SK-N-MC (cell line): ENCODE data around the gene RNU1-2.
A peak's percentile ranks its signal among the peaks of the same experiment; 100 is the strongest.

Experiments
- DNase-seq: peaks from one replicate; pipeline ENCODE4 v3.0.0-alpha.2; 2011; ENCODE audit warnings: low read depth, low spot score
- H3K27ac ChIP-seq: fragments of 200-600 bp; sonication (generic); 2 replicates; pipeline ENCODE4 v1.5.1; 2016; ENCODE audit warnings: mixed run types
- H3K36me3 ChIP-seq: fragments of 200-600 bp; sonication (generic); 2 replicates; pipeline ENCODE4 v1.6.1; 2017; ENCODE audit warnings: antibody characterized with exemption, low read length, mixed read lengths; ENCODE audit not compliant: insufficient read depth
- H3K4me3 ChIP-seq: fragments of 200-600 bp; sonication (generic); 2 replicates; pipeline ENCODE4 v1.5.1; 2016
- H3K9ac ChIP-seq: fragments of 200-600 bp; sonication (generic); 2 replicates; pipeline ENCODE4 v1.8.0; 2017; ENCODE audit warnings: mixed run types, mixed read lengths; ENCODE audit not compliant: insufficient read length
- H3K9me3 ChIP-seq: fragments of 200-600 bp; sonication (generic); 2 replicates; pipeline ENCODE4 v1.6.1; 2017; ENCODE audit warnings: low read depth, mild to moderate bottlenecking, antibody characterized with exemption, low read length, moderate library complexity, mixed read lengths
- EZH2 ChIP-seq: fragments of 200-600 bp; sonication (generic); IDR thresholded peaks from one replicate; pipeline ENCODE4 v1.6.1; 2017; ENCODE audit warnings: antibody characterized with exemption
- FOXP2 ChIP-seq: optimal IDR thresholded peaks from 2 replicates; pipeline ENCODE3; 2011; ENCODE audit warnings: mild to moderate bottlenecking, moderate library complexity; ENCODE audit not compliant: insufficient read depth; ENCODE audit errors: extremely low read length, control extremely low read depth
- POLR2AphosphoS5 ChIP-seq: IDR thresholded peaks from 2 replicates; pipeline ENCODE4 v1.6.1; 2012; ENCODE audit warnings: mild to moderate bottlenecking, low read depth, low read length, borderline replicate concordance

Gene RNU1-2

DNA sequence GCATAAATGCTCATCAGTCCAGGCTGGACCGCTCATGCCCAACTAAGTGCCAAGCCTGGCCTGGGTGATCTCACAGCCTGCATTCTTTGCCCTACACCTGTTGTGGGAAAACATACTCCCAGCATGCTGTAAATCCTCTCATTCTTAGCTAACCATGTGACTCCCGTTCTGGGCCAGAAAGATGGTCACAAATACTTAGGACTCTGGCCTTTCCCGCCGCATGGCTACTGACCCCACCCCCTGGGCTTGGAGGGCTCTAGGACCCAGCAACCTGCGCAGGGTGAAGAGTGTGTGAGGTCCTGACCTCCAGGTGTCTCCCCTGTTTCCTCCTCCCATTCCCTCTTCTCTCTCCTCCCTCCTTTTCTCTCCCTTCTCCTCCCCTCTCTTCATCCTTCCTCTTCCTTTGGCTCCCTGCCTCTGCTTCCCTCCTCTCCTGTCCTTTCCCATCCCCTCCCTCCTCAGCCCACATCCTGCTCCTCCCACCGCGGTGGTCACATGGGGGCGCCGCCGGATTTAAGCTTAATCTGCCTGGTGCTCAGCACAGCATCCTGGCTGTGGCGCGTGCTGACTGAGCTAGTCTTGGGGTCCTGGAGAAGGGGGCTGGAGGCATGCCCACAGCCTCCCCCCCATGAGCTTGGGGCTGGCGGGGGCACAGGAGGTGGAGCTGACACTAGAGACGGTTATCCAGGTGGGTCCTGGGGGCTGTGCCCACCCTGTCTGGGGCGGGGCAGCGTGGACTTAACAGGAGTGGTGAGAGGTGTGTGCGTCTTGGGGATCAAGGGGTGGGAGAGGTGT, 25.8 kb downstream of the RNU1-2 start, which contains the start of gene CROCC:
TSS of gene CROCC (plus strand) at position 541 of the 795 bp plus-strand sequence. CDS start at position 629, 88 bp downstream.
- Histone ChIP-seq H3K9me3 (no peaks in the 10 kb centered on the region), H3K9ac (no peak within 1 kb of the TSS), H3K27ac (no peak within 1 kb of the TSS), H3K4me3 (peak within 1 kb of the TSS; percentile 46), H3K36me3 (no peaks in the 10 kb centered on the region)
- TF ChIP-seq POLR2AphosphoS5 = peak; percentile 59; the same call in 1 of the 2 replicates
- no peak for TF ChIP-seq FOXP2
- no peak for DNase-seq

DNA sequence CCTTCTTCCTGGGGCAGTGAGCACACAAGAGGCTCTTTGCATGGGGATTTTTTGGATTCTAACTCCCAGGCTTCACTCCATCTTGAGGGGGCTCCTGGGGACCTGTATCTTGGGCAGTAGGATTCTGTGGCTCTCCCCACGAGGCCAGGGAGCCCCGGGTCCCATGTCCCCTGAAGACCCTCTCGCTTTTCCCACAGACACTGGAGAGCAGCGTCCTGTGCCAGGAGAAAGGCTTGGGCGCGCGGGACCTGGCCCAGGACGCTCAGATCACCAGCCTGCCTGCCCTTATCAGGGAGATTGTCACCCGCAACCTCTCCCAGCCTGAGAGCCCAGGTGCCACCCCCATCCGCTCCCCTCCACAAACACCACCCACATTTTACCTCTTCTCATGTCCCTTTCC, 26.7 kb downstream of the RNU1-2 start:
- no peak for DNase-seq
- no peak overlapping the region for H3K27ac ChIP-seq
- no peaks in the 10 kb centered on the region for H3K9me3 ChIP-seq
- no peak overlapping the region for H3K9ac ChIP-seq
- no peak overlapping the region for H3K4me3 ChIP-seq
- TF ChIP-seq EZH2 (no peak), FOXP2 (no peak), POLR2AphosphoS5 (no peak)
- H3K36me3 ChIP-seq = no peaks in the 10 kb centered on the region

DNA sequence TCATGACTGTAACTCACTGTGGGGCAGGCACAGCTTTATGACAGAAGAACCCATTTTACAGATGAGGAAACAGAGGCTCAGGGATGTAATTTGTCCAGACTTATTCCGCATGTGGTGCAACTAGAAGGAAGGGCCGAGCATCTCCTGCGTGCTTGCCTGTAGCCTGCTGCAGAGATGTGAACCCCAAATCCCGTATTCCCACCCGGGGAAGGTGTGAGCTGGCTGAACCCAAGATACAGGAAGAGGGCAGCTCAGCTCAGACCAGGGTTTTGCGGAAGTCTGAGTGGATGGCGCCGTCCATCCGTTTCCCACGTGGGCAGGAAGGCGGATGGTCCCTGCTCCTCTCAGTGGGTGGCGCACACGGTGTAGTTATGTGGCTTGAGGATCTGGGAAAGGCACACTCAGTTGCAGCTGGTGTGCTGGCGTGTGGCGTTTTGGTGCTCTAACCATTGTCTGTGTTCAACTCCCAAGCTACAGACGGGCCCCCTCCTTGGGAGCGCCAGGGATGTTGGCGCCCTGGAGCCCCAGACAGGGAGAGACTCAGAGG, 27.2 kb downstream of the RNU1-2 start:
- TF ChIP-seq EZH2 (no peak), FOXP2 (no peak), POLR2AphosphoS5 (no peak)
- Histone ChIP-seq H3K36me3 (no peaks in the 10 kb centered on the region), H3K4me3 (no peak overlapping the region), H3K9me3 (no peaks in the 10 kb centered on the region), H3K27ac (no peak overlapping the region), H3K9ac (no peak overlapping the region)
- no peak for DNase-seq

DNA sequence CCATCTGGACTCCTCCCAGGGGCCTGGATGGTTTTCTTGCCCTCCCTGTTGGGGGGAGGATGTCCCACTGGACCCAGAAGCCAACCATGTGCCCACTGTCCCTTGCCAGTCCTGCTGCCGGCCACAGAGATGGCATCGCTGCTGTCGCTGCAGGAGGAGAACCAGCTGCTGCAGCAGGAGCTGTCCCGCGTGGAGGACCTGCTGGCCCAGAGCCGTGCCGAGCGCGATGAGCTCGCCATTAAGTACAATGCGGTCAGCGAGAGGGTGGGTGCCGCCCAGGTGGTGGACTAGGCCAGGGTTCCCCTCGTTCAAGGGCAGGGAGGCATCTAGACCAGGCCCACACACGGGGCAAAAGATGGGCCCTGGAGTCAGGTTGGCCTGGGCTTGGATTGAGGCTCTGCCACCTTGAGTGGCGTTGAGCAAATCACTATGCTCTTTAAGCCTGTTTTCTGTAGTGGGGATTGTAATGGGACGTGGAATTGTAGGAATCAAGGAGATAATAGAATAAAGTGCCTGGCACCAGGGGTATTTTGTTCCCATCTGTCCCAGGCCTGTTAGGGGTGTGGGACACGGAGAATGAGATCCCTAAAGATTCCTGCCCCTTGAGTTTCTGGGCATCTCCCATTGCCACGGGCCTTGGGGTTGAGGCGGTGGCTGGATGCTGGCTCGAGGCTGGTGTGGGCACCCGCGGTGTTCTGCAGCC, 28.6 kb downstream of the RNU1-2 start:
- TF ChIP-seq EZH2 (no peak), FOXP2 (no peak), POLR2AphosphoS5 (no peak)
- Histone ChIP-seq H3K9ac (no peak overlapping the region), H3K9me3 (no peaks in the 10 kb centered on the region), H3K36me3 (no peaks in the 10 kb centered on the region), H3K4me3 (no peak overlapping the region), H3K27ac (no peak overlapping the region)
- no peak for DNase-seq

DNA sequence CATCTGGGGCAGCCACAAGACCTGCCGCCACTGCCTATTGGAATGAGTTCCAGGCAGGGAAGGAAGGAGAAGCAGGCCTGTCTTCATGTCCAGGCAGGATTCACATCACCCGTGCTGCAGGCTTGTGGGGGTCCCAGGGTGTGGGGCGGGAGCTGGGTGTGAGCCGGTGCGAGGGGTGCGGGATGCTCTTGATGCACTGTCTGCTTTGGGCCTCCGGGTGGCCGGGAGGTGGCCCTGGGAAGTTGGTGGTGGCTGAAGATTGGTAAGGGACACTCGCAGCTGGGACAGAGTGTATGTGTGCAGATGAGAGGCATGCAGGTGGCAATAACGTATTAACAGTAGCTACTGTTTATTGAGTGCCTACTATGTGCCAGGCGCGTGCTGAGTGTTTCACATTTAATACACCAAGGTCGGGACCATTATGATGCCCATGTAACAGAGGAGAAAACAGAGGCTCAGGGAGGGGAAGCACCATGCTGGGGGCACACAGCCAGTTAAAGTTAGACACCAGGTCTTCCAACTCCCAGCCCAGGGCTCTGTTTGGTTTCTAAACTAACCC, 29.2 kb downstream of the RNU1-2 start:
- no peaks in the 10 kb centered on the region for H3K36me3 ChIP-seq
- H3K27ac ChIP-seq = no peak overlapping the region
- DNase-seq = no peak
- TF ChIP-seq POLR2AphosphoS5 = no peak
- no peak for TF ChIP-seq FOXP2
- H3K9ac ChIP-seq = no peak overlapping the region
- H3K4me3 ChIP-seq = no peak overlapping the region
- H3K9me3 ChIP-seq = no peaks in the 10 kb centered on the region

DNA sequence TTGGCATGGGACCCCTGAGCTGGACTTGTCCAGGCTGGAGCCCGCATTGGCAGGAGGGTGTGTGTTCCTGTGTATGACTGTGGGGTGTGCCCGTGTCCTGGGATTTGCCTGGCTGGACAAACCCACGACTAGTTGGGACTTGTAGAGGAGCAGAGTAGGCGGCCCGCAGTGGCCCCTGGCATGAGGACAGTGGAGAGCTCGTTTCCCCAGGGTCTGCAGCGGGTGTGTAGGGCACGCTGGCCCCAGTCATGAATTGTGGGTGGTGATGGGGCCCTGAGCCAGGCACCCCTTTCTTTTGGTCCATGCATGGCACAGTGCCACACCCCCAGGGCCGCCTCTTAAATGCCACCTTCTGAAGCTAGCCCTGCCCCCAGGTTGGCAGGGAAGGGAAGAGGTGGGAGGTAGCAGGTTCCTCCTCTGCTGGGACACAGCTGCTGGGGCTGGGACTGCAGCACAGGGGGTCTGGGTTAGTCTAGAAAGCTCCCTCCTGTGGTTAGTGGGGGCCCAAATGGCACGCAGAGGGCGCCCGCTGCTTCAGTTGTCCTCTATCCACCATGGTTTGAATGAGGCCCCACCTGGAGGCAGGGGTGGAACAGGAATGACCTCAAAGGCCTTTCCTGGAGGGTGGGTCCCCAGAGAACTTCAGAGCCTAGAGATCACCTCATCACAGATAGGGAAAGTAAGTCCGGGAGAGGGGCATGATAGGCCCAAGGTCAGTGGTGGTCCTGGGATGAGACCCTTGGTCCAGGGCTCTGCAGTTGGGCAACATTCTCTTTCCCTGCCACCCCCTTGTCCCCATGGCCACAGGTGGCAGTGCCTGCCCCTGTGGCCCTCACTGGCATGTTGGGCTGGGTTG, 30.1 kb downstream of the RNU1-2 start:
- Histone ChIP-seq H3K9me3 (no peaks in the 10 kb centered on the region), H3K27ac (no peak overlapping the region), H3K9ac (no peak overlapping the region), H3K36me3 (no peaks in the 10 kb centered on the region), H3K4me3 (no peak overlapping the region)
- DNase-seq = no peak
- TF ChIP-seq EZH2 (no peak), POLR2AphosphoS5 (no peak), FOXP2 (no peak)

DNA sequence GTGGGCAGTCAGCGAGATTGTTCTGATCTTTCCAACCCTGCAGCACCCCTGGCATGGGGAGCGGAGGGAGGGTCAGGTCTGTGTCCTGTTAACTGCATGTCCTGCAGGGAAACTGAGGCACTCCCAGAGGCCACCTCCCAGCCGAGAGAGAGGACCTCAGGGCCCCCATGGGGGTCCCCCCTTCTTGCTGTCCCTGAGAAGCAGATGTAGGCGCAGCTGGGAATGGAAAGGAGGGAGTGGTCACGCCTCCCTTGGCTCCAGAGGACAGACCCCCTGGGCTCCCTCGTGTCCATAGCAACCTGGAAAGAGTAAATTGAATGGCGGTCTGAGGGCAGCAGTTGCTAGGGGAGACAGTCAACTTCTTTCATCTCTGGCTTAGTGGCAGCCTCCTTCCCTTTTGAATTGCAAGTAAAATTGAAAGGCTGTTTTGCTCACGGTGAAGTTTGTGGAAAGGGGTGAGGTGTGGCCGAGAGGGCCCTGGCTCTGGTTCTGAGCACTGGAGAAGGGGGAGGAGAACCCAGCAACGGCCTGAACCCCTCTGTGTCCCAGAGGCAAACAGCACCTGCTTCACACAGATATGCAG, 30.8 kb downstream of the RNU1-2 start:
- no peak for TF ChIP-seq FOXP2
- no peak for TF ChIP-seq EZH2
- TF ChIP-seq POLR2AphosphoS5 = no peak
- H3K36me3 ChIP-seq = no peaks in the 10 kb centered on the region

More for the DNA sequence above, 30.8 kb downstream of the RNU1-2 start:
- H3K9me3 ChIP-seq = no peaks in the 10 kb centered on the region
- no peak overlapping the region for H3K27ac ChIP-seq
- no peak overlapping the region for H3K4me3 ChIP-seq
- DNase-seq = no peak
- H3K9ac ChIP-seq = no peak overlapping the region
